CD4-positive, alpha-beta T cell (primary cell): Measurements from ENCODE around the gene GSDME. TPM values are rescaled to one million over a fixed set of nuclear protein-coding genes. Genes with fewer than 3 reads are reported as not detected.

Experiments used
- ATAC-seq: fragments of 200-7000 bp; cut with Tn5 transposase; one replicate; pipeline ENCODE4 v1.10.0; 2022; ENCODE audit warnings: mild to moderate bottlenecking; ENCODE audit not compliant: poor library complexity
- CTCF ChIA-PET: fragments of 350-600 bp; sonication (Branson Sonifier 250); formaldehyde crosslinking; loops from one replicate; lab custom pipeline; 2021; ENCODE audit warnings: antibody characterized with exemption, inconsistent platforms; lab: Charles Lee
- POLR2A ChIA-PET: fragments of 350-600 bp; sonication (Branson Sonifier 250); formaldehyde crosslinking; loops from one replicate; lab custom pipeline; 2021; ENCODE audit warnings: antibody characterized with exemption, inconsistent platforms; lab: Charles Lee
- DNase-seq, 14 experiments: peaks; one replicate each; pipeline ENCODE4 v3.0.0-alpha.2; 2013 to 2020; ENCODE audit warnings: mixed read lengths in 2 of 14
- H3K27ac ChIP-seq, 2 donors: one replicate each; pipeline versions ENCODE4 v1.5.1 to v1.7.0; 2013; ENCODE audit warnings: low read length in 2 of 2, low read depth in 1 of 2, mild to moderate bottlenecking in 1 of 2
- H3K27me3 ChIP-seq, 2 experiments: 1 replicate in 1 of 2; 2 replicates in 1 of 2; pipeline versions ENCODE4 v1.6.1 to v1.7.0; 2013; ENCODE audit warnings: low read length in 2 of 2, control low read depth in 1 of 2, mild to moderate bottlenecking in 1 of 2, moderate library complexity in 1 of 2; ENCODE audit not compliant: insufficient read depth in 2 of 2, control insufficient read depth in 1 of 2
- H3K36me3 ChIP-seq: one replicate; pipeline ENCODE4 v1.6.1; 2013; ENCODE audit warnings: low read length, control low read depth; ENCODE audit not compliant: insufficient read depth
- H3K4me1 ChIP-seq: one replicate; pipeline ENCODE4 v1.6.1; 2013; ENCODE audit warnings: low read length, control low read depth; ENCODE audit not compliant: insufficient read depth
- H3K4me3 ChIP-seq: one replicate; pipeline ENCODE4 v1.5.1; 2013; ENCODE audit warnings: mild to moderate bottlenecking, low read length, moderate library complexity
- H3K9me3 ChIP-seq, 2 experiments: 1 replicate in 1 of 2; 2 replicates in 1 of 2; pipeline versions ENCODE4 v1.6.1 to v1.7.0; 2013; ENCODE audit warnings: low read length in 2 of 2, mild to moderate bottlenecking in 2 of 2, control low read depth in 1 of 2, moderate library complexity in 1 of 2; ENCODE audit not compliant: control insufficient read depth in 1 of 2, insufficient read depth in 1 of 2
- H3K27ac Mint-ChIP-seq: one replicate; pipeline ENCODE4 v1.8.0; 2020; ENCODE audit warnings: mixed read lengths
- H3K27me3 Mint-ChIP-seq: one replicate; pipeline ENCODE4 v1.8.0; 2021; ENCODE audit warnings: mixed read lengths
- H3K36me3 Mint-ChIP-seq: one replicate; pipeline ENCODE4 v1.8.0; 2021; ENCODE audit warnings: low read depth, mixed read lengths
- H3K4me1 Mint-ChIP-seq: one replicate; pipeline ENCODE4 v1.8.0; 2021; ENCODE audit warnings: low read depth, mixed read lengths
- H3K4me3 Mint-ChIP-seq: one replicate; pipeline ENCODE4 v1.8.0; 2020; ENCODE audit warnings: mild to moderate bottlenecking, mixed read lengths
- H3K9me3 Mint-ChIP-seq: one replicate; pipeline ENCODE4 v1.8.0; 2020; ENCODE audit warnings: mixed read lengths
- CTCF ChIP-seq: fragments of 200-600 bp; IDR thresholded peaks from one replicate; pipeline ENCODE4 v1.8.0; 2022; ENCODE audit warnings: antibody characterized with exemption, mild to moderate bottlenecking
- intact Hi-C, 2 experiments: fragments of 100-400 bp; cut with DNase I in 1 of 2; cut with micrococcal nuclease in 1 of 2; formaldehyde crosslinking; loops; one replicate each; pipeline versions ENCODE4 v1.15.1 to v1.9.0; 2023 to 2025; cut with DNase I, micrococcal nuclease
- total RNA-seq, 174 experiments: library from RNA in 2 of 174; stranded (reverse) in 2 of 174; gene quantifications; one replicate each; pipeline ENCODE4 v1.2.3 and lab custom pipeline; 2021 to 2026

The GSDME gene
- total RNA-seq, 2 experiments from 2014 or later = 0.19 TPM; not detected in 1

- no peak for DNase-seq
- no peak overlapping the region for H3K4me3 Mint-ChIP-seq
- TF ChIP-seq CTCF = no peak
- peaks cover 49% of the 10 kb centered on the region for H3K27me3 Mint-ChIP-seq
- H3K27ac Mint-ChIP-seq = no peak overlapping the region
- POLR2A ChIA-PET = no interaction called here
- H3K36me3 Mint-ChIP-seq = no peaks in the 10 kb centered on the region
- H3K27ac ChIP-seq = no peak overlapping the region
- CTCF ChIA-PET = no interaction called here
- intact Hi-C loops = no loop called here
- no peak overlapping the region for H3K4me3 ChIP-seq
- no peaks in the 10 kb centered on the region for H3K9me3 Mint-ChIP-seq
- no peaks in the 10 kb centered on the region for H3K36me3 ChIP-seq
- no peaks in the 10 kb centered on the region for H3K4me1 Mint-ChIP-seq
- H3K27me3 ChIP-seq = peaks cover 0 to 10% of the 10 kb centered on the region in 2 experiments
- no peak for ATAC-seq
- peaks cover 0 to 3% of the 10 kb centered on the region in 2 experiments for H3K9me3 ChIP-seq
- no peaks in the 10 kb centered on the region for H3K4me1 ChIP-seq
Observed at GRCh38 chr7:24717247-24717622, 40.0 kb downstream of the GSDME start.

- Histone ChIP-seq H3K9me3 (peaks cover 0 to 3% of the 10 kb centered on the region in 2 experiments), H3K4me3 (no peak overlapping the region), H3K27me3 (peaks cover 0 to 10% of the 10 kb centered on the region in 2 experiments), H3K27ac (no peak overlapping the region), H3K36me3 (no peaks in the 10 kb centered on the region), H3K4me1 (no peaks in the 10 kb centered on the region)
- TF ChIP-seq CTCF = no peak
- peaks cover 52% of the 10 kb centered on the region for H3K27me3 Mint-ChIP-seq
- H3K4me3 Mint-ChIP-seq = no peak overlapping the region
- no peaks in the 10 kb centered on the region for H3K36me3 Mint-ChIP-seq
- H3K27ac Mint-ChIP-seq = no peak overlapping the region
- intact Hi-C loops = no loop called here
- DNase-seq (no peak), ATAC-seq (no peak)
- ChIA-PET CTCF (no interaction called here), POLR2A (no interaction called here)
- H3K9me3 Mint-ChIP-seq = no peaks in the 10 kb centered on the region
- H3K4me1 Mint-ChIP-seq = no peaks in the 10 kb centered on the region
Observed at GRCh38 chr7:24716480-24717246, 40.6 kb downstream of the GSDME start.

GRCh38 chr7:24715661-24716479 lies 41.4 kb downstream of the GSDME start:
- DNase-seq (peak in 1 of 14 experiments; percentile 8), ATAC-seq (no peak)
- H3K36me3 Mint-ChIP-seq = no peaks in the 10 kb centered on the region
- H3K9me3 Mint-ChIP-seq = no peaks in the 10 kb centered on the region
- H3K27me3 ChIP-seq = peaks cover 0 to 10% of the 10 kb centered on the region in 2 experiments
- no peaks in the 10 kb centered on the region for H3K4me1 ChIP-seq
- peaks cover 0 to 3% of the 10 kb centered on the region in 2 experiments for H3K9me3 ChIP-seq
- H3K4me1 Mint-ChIP-seq = no peaks in the 10 kb centered on the region
- no peak for TF ChIP-seq CTCF
- peaks cover 52% of the 10 kb centered on the region for H3K27me3 Mint-ChIP-seq
- H3K27ac ChIP-seq = no peak overlapping the region
- POLR2A ChIA-PET = no interaction called here
- H3K4me3 ChIP-seq = no peak overlapping the region
- intact Hi-C loops = no loop called here
- H3K36me3 ChIP-seq = no peaks in the 10 kb centered on the region
- H3K27ac Mint-ChIP-seq = no peak overlapping the region
- CTCF ChIA-PET = no interaction called here
- H3K4me3 Mint-ChIP-seq = no peak overlapping the region
